IMR-90 (cell line): ENCODE results near the gene NHLRC2. TPM values are rescaled to one million over a fixed set of nuclear protein-coding genes. Genes with fewer than 3 reads are reported as not detected.

Experiments used
- ATAC-seq: fragments of 200-7000 bp; cut with Tn5 transposase; 2 replicates; pipeline ENCODE4 v1.9.1; 2020; ENCODE audit warnings: low read depth, mild to moderate bottlenecking, moderate library complexity
- BruUV-seq: library from RNA; stranded (reverse); fragments of 400-500 nt; replicated peaks from 2 replicates; lab custom pipeline; 2021; lab: Mats Ljungman, UMichigan
- CTCF ChIA-PET: fragments of 300-600 bp; formaldehyde crosslinking; extraction: SDS; loops from one replicate; lab custom pipeline; 2021; ENCODE audit warnings: antibody characterized with exemption; lab: Yijun Ruan, JAX
- POLR2A ChIA-PET: fragments of 300-600 bp; sonication (Branson Sonifier 250); formaldehyde crosslinking; loops from one replicate; lab custom pipeline; 2022; ENCODE audit warnings: antibody characterized with exemption; ENCODE audit not compliant: unreplicated experiment; lab: Charles Lee
- DNase-seq: peaks from one replicate; pipeline ENCODE4 v3.0.0; 2013
- H2AFZ ChIP-seq: replicated peaks from 2 replicates; pipeline ENCODE3; 2013; ENCODE audit warnings: low read length, mild to moderate bottlenecking; ENCODE audit not compliant: poor library complexity
- H2AK5ac ChIP-seq: 2 replicates; pipeline ENCODE4 v1.6.1; 2013; ENCODE audit warnings: low read depth, low read length, inconsistent platforms
- H2AK9ac ChIP-seq: replicated peaks from 2 replicates; pipeline ENCODE3; 2013; ENCODE audit warnings: mild to moderate bottlenecking, low read depth, low read length, moderate library complexity; ENCODE audit not compliant: poor library complexity
- H2BK120ac ChIP-seq: 2 replicates; pipeline ENCODE4 v1.6.1; 2013; ENCODE audit warnings: low read depth, low read length, inconsistent platforms
- H2BK15ac ChIP-seq: 3 replicates; pipeline ENCODE4 v1.6.1; 2013; ENCODE audit warnings: low read depth, low read length, inconsistent platforms
- H2BK20ac ChIP-seq: 2 replicates; pipeline ENCODE4 v1.6.1; 2013; ENCODE audit warnings: low read depth, mild to moderate bottlenecking, inconsistent platforms, low read length, moderate library complexity
- H2BK5ac ChIP-seq: 2 replicates; pipeline ENCODE4 v1.6.1; 2013; ENCODE audit warnings: mild to moderate bottlenecking, low read depth, low read length, inconsistent platforms; ENCODE audit not compliant: poor library complexity, severe bottlenecking
- H3K14ac ChIP-seq: replicated peaks from 2 replicates; pipeline ENCODE4 v1.6.1; 2013; ENCODE audit warnings: low read depth, low read length, inconsistent platforms
- H3K18ac ChIP-seq: 2 replicates; pipeline ENCODE4 v1.6.1; 2013; ENCODE audit warnings: low read depth, low read length, control low read depth
- H3K23ac ChIP-seq: 2 replicates; pipeline ENCODE4 v1.6.1; 2013; ENCODE audit warnings: low read depth, low read length, inconsistent platforms
- H3K27ac ChIP-seq: 2 replicates; pipeline ENCODE4 v1.5.1; 2013; ENCODE audit warnings: mild to moderate bottlenecking, control low read depth, low read length; ENCODE audit not compliant: insufficient read depth
- H3K27me3 ChIP-seq: 2 replicates; pipeline ENCODE4 v1.6.1; 2013; ENCODE audit warnings: low read length; ENCODE audit not compliant: control insufficient read depth, insufficient read depth
- H3K36me3 ChIP-seq: 2 replicates; pipeline ENCODE4 v1.6.1; 2013; ENCODE audit warnings: low read length, mixed read lengths; ENCODE audit not compliant: control insufficient read depth, insufficient read depth
- H3K4ac ChIP-seq: 2 replicates; pipeline ENCODE4 v1.6.1; 2013; ENCODE audit warnings: low read depth, low read length, inconsistent platforms
- H3K4me1 ChIP-seq: 2 replicates; pipeline ENCODE4 v1.6.1; 2013; ENCODE audit warnings: low read length, mixed read lengths; ENCODE audit not compliant: control insufficient read depth, insufficient read depth
- H3K4me2 ChIP-seq: 2 replicates; pipeline ENCODE4 v1.6.1; 2013; ENCODE audit warnings: low read depth, mild to moderate bottlenecking, control low read depth, low read length, moderate library complexity
- H3K4me3 ChIP-seq: 2 replicates; pipeline ENCODE4 v1.5.1; 2013; ENCODE audit warnings: low read depth, mild to moderate bottlenecking, control low read depth, low read length, moderate library complexity; ENCODE audit not compliant: insufficient read depth
- H3K56ac ChIP-seq: 2 replicates; pipeline ENCODE4 v1.6.1; 2013; ENCODE audit warnings: low read length, inconsistent platforms; ENCODE audit not compliant: insufficient read depth; ENCODE audit errors: extremely low read depth
- H3K79me1 ChIP-seq, 2 experiments: 2 replicates each; pipeline ENCODE4 v1.6.1; 2013; ENCODE audit warnings: low read length in 2 of 2, inconsistent platforms in 1 of 2, low read depth in 1 of 2
- H3K9ac ChIP-seq: 2 replicates; pipeline ENCODE4 v1.6.1; 2013; ENCODE audit warnings: low read depth, low read length, control low read depth
- H3K9me1 ChIP-seq: 2 replicates; pipeline ENCODE4 v1.6.1; 2013; ENCODE audit warnings: low read length, inconsistent platforms; ENCODE audit not compliant: insufficient read depth
- H3K9me3 ChIP-seq: 2 replicates; pipeline ENCODE4 v1.6.1; 2013; ENCODE audit warnings: low read length; ENCODE audit not compliant: control insufficient read depth, insufficient read depth
- H4K20me1 ChIP-seq: 2 replicates; pipeline ENCODE4 v1.6.1; 2013; ENCODE audit warnings: low read length, inconsistent platforms; ENCODE audit not compliant: insufficient read depth
- H4K5ac ChIP-seq: 2 replicates; pipeline ENCODE4 v1.6.1; 2013; ENCODE audit warnings: mild to moderate bottlenecking, low read depth, low read length, control low read depth
- H4K8ac ChIP-seq, 2 experiments: 2 replicates each; pipeline ENCODE4 v1.6.1; 2013; ENCODE audit warnings: low read depth in 2 of 2, low read length in 2 of 2, control low read depth in 1 of 2, inconsistent platforms in 1 of 2
- H4K91ac ChIP-seq: 2 replicates; pipeline ENCODE4 v1.6.1; 2013; ENCODE audit warnings: low read depth, low read length, inconsistent platforms; ENCODE audit not compliant: insufficient read depth
- BHLHE40 ChIP-seq: fragments of 150-350 bp; IDR thresholded peaks from 2 replicates; pipeline ENCODE4 v1.6.1; 2016; ENCODE audit warnings: mild to moderate bottlenecking, low read depth, low read length
- CEBPB ChIP-seq: IDR thresholded peaks from 2 replicates; pipeline ENCODE4 v1.6.1; 2012; ENCODE audit warnings: low read depth, low read length, improper control_type of control experiment
- CTCF ChIP-seq: conservative IDR thresholded peaks from 2 replicates; pipeline ENCODE4 v1.5.1; 2012; ENCODE audit warnings: mild to moderate bottlenecking, low read depth, low read length, improper control_type of control experiment
- MAFK ChIP-seq: IDR thresholded peaks from 2 replicates; pipeline ENCODE4 v1.6.1; 2012; ENCODE audit warnings: low read depth, low read length, improper control_type of control experiment
- RCOR1 ChIP-seq: IDR thresholded peaks from 2 replicates; pipeline ENCODE4 v1.6.1; 2012; ENCODE audit warnings: mild to moderate bottlenecking, low read length, improper control_type of control experiment; ENCODE audit not compliant: insufficient replicate concordance
- USF2 ChIP-seq: fragments of 150-350 bp; IDR thresholded peaks from 2 replicates; pipeline ENCODE4 v1.6.1; 2017; ENCODE audit warnings: mild to moderate bottlenecking, antibody characterized with exemption, low read length, low read depth
- dilution Hi-C: fragments of 300-500 bp; cut with HindIII; formaldehyde crosslinking; loops from one replicate; pipeline ENCODE4 v1.14.3; 2018; ENCODE audit warnings: low sequenced_read_pairs; ENCODE audit not compliant: unreplicated experiment
- in situ Hi-C: fragments of 300-500 bp; cut with MboI; formaldehyde crosslinking; loops from 3 replicates; pipeline ENCODE4 v1.14.3; 2019; ENCODE audit warnings: low sequenced_read_pairs, inconsistent platforms, mixed read lengths
- intact Hi-C: fragments of 100-400 bp; cut with micrococcal nuclease; formaldehyde crosslinking; loops from 2 replicates; pipeline ENCODE4 v1.10.0; 2022
- polyA plus RNA-seq, 3 experiments: library from polyadenylated mRNA; depleted of rRNA; stranded (reverse); fragments of >200 nt; gene quantifications; 2 replicates each; pipeline ENCODE4 v1.2.3, GENCODE V29; 2012; ENCODE audit warnings: low replicate concordance in 1 of 3
- total RNA-seq: library from RNA; depleted of rRNA; stranded (reverse); fragments of >200 nt; gene quantifications from 2 replicates; pipeline ENCODE4 v1.2.3, GENCODE V29; 2012

The NHLRC2 gene
- total and polyA plus RNA-seq, 2 of the 4 experiments (the other 2 are of a cell fraction), result 3.0 to 11.8 TPM

- Histone ChIP-seq H3K56ac (no peak overlapping the region), H3K4me1 (peaks cover 2% of the 10 kb centered on the region; the same call in 1 of the 2 replicates), H2BK15ac (no peak overlapping the region), H4K5ac (no peak overlapping the region), H3K4ac (no peak overlapping the region), H2AK9ac (no peak overlapping the region), H4K20me1 (no peaks in the 10 kb centered on the region), H3K18ac (no peak overlapping the region), H3K27me3 (no peaks in the 10 kb centered on the region), H2BK20ac (no peak overlapping the region), H3K23ac (no peak overlapping the region), H3K27ac (no peak overlapping the region), H4K91ac (no peak overlapping the region), H4K8ac (no peak overlapping the region), H3K9ac (no peak overlapping the region), H2BK5ac (no peak overlapping the region), H2BK120ac (no peak overlapping the region), H3K14ac (no peak overlapping the region), H2AFZ (no peak overlapping the region), H3K4me3 (no peak overlapping the region), H3K9me1 (no peaks in the 10 kb centered on the region), H3K9me3 (no peaks in the 10 kb centered on the region), H3K36me3 (peaks cover 4% of the 10 kb centered on the region; the same call in 1 of the 2 replicates), H3K79me1 (peaks cover 17 to 29% of the 10 kb centered on the region in 2 experiments), H3K4me2 (no peak overlapping the region), H2AK5ac (no peak overlapping the region)
- ChIA-PET POLR2A (no interaction called here), CTCF (no interaction called here)
- no TSS peak for BruUV-seq
- in situ Hi-C loops, result no loop called here
- intact Hi-C loops, result no loop called here
- no peak for TF ChIP-seq USF2
- no peak for TF ChIP-seq BHLHE40
- no peak for TF ChIP-seq RCOR1
- TF ChIP-seq CTCF, result no peak
- TF ChIP-seq MAFK, result no peak
- no peak for TF ChIP-seq CEBPB
- DNase-seq (no peak), ATAC-seq (no peak)
- dilution Hi-C loops, result no loop called here
Measured at GRCh38 chr10:113857210-113857609, 2.7 kb downstream of the NHLRC2 start.
